ENCODE data around the gene AGAP1. TPM values are rescaled to one million over a fixed set of nuclear protein-coding genes. Genes with fewer than 3 reads are reported as not detected.
"Not testable (repeated sequence)": the region's sequence is repeated elsewhere in the genome, so short reads cannot be mapped to it uniquely, and the experiment has no call there.

AGAP1 gene
- total RNA-seq, 1 donor from 2014 or later: 54.7 TPM

DNA sequence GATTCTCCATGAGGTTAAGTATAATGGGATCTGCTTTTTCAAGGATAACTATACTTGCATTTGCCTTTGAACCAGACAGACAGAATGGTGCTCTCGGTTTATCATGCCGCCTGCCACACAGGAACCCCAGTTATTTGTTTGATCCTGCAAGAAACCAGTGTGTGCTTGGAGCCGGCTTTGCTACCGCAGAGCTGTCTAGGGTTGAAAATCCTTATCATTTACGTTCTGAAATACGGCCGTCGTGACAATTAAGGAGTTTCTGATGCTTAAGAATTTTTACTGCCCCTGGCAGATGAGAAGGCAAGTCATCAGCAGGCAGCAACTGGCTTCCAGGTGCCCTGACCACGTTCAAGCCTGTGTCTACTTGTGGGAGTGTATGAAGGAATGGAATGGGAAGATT, 562.3 kb downstream of the AGAP1 start:
- H3K4me3 Mint-ChIP-seq: no peak overlapping the region
- DNase-seq (ENCODE audit: low read depth, low spot score): no peak
- TF ChIP-seq, protein P1, sequence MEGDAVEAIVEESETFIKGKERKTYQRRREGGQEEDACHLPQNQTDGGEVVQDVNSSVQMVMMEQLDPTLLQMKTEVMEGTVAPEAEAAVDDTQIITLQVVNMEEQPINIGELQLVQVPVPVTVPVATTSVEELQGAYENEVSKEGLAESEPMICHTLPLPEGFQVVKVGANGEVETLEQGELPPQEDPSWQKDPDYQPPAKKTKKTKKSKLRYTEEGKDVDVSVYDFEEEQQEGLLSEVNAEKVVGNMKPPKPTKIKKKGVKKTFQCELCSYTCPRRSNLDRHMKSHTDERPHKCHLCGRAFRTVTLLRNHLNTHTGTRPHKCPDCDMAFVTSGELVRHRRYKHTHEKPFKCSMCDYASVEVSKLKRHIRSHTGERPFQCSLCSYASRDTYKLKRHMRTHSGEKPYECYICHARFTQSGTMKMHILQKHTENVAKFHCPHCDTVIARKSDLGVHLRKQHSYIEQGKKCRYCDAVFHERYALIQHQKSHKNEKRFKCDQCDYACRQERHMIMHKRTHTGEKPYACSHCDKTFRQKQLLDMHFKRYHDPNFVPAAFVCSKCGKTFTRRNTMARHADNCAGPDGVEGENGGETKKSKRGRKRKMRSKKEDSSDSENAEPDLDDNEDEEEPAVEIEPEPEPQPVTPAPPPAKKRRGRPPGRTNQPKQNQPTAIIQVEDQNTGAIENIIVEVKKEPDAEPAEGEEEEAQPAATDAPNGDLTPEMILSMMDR (conservative IDR thresholded peaks at IDR 0.05): no peak
- peaks cover 3% of the 10 kb centered on the region for H3K9me3 Mint-ChIP-seq
- peaks cover 28% of the 10 kb centered on the region for H3K4me1 Mint-ChIP-seq
- peaks cover 14% of the 10 kb centered on the region for H3K36me3 Mint-ChIP-seq (ENCODE audit: low read depth)
- H3K27ac Mint-ChIP-seq (ENCODE audit: unreplicated experiment): no peak overlapping the region
- no peaks in the 10 kb centered on the region for H3K27me3 Mint-ChIP-seq (ENCODE audit: low read depth)

DNA sequence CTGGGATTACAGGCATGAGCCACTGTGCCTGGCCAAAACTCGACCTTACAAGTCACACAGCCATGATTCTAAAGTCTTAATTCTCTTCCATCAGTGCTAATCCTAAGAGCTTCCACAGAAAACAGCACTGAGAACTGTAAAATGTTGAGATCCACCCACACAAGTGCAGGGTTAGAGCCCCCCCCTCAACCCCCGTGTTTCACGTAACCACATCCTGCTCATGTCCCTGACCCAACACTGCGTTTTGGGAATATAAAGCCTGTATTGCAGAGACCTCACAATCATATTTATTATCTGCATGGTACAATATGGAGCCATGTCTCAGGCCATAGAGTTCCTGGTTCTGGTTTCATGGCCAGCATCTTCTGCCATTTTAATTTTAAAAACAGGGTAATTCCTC, 563.5 kb downstream of the AGAP1 start:
- no peak overlapping the region for H3K4me3 Mint-ChIP-seq
- no peak for DNase-seq (ENCODE audit: low read depth, low spot score)
- peaks cover 14% of the 10 kb centered on the region for H3K36me3 Mint-ChIP-seq (ENCODE audit: low read depth)
- TF ChIP-seq, protein P1 (conservative IDR thresholded peaks at IDR 0.05): no peak
- H3K4me1 Mint-ChIP-seq: peaks cover 28% of the 10 kb centered on the region
- H3K27ac Mint-ChIP-seq (ENCODE audit: unreplicated experiment): no peak overlapping the region
- peaks cover 3% of the 10 kb centered on the region for H3K9me3 Mint-ChIP-seq
- no peaks in the 10 kb centered on the region for H3K27me3 Mint-ChIP-seq (ENCODE audit: low read depth)

DNA sequence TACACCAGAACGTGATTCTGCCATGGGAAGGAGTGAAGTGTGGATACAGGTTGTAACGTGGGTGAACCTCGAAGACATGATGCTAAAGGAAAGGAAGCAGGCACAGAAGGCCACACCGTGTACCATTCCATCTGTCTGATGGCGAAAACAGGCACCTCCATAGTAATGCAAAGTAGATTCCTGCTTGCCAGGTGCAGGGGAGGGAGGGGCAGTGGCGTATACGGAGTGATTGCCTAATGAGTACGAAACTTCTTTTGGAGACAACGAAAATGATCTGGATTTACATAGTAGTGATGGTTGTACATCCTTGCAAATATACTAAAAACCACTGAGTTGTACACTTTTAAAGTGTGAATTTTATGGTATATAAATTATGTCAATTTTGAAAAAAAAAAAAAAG, 567.7 kb downstream of the AGAP1 start:
- Mint-ChIP-seq H3K27ac (ENCODE audit: unreplicated experiment) (no peak overlapping the region), H3K36me3 (ENCODE audit: low read depth) (peaks cover 14% of the 10 kb centered on the region), H3K27me3 (ENCODE audit: low read depth) (no peaks in the 10 kb centered on the region), H3K9me3 (peaks cover 3% of the 10 kb centered on the region), H3K4me1 (peaks cover 20% of the 10 kb centered on the region), H3K4me3 (no peak overlapping the region)
- TF ChIP-seq, protein P1 (conservative IDR thresholded peaks at IDR 0.05): no peak
- DNase-seq (ENCODE audit: low read depth, low spot score): no peak

DNA sequence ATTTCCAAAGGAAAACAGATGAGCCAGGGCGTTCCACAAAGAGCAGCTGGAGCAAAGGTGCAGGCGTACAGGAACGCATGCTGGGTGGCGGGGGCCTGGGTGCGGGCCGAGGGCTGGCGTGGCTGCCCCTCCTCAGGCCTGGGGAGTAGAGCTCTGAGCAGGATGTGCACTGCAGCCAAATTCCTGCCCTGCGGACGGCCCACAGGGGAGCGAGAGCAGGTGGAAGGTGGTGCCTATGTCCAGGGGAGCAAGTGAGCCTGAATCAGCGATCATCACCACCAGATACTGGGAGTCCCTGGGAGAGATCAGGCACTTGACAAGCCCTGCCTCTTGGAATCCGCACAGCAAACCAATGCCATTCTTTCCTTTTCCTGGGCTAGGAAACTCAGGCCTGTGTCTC, 568.1 kb downstream of the AGAP1 start:
- Mint-ChIP-seq H3K9me3 (peaks cover 3% of the 10 kb centered on the region), H3K27me3 (ENCODE audit: low read depth) (no peaks in the 10 kb centered on the region), H3K36me3 (ENCODE audit: low read depth) (peaks cover 14% of the 10 kb centered on the region), H3K27ac (ENCODE audit: unreplicated experiment) (no peak overlapping the region), H3K4me3 (no peak overlapping the region), H3K4me1 (peaks cover 20% of the 10 kb centered on the region)
- DNase-seq (ENCODE audit: low read depth, low spot score): no peak
- TF ChIP-seq, protein P1 (conservative IDR thresholded peaks at IDR 0.05): no peak

DNA sequence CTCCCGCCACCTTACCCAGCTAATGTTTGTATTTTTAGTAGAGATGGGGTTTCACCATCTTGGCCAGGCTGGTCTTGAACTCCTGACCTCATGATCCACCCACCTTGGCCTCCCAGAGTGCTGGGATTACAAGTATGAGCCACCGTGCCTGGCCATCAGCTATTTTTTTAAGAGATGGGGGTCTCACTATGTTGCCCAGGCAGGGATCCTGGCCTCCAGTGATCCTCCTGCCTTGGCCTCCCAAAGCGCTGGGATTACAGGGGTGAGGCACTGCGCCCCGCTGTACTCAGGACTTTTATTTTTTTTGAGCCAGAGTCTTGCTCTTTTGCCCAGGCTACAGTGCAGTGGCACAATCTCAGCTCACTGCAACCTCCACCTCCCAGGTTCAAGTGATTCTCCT, 569.0 kb downstream of the AGAP1 start:
- not testable (repeated sequence) for H3K27me3 Mint-ChIP-seq (ENCODE audit: low read depth); H3K27ac Mint-ChIP-seq (ENCODE audit: unreplicated experiment)
- peaks cover 20% of the 10 kb centered on the region for H3K4me1 Mint-ChIP-seq

DNA sequence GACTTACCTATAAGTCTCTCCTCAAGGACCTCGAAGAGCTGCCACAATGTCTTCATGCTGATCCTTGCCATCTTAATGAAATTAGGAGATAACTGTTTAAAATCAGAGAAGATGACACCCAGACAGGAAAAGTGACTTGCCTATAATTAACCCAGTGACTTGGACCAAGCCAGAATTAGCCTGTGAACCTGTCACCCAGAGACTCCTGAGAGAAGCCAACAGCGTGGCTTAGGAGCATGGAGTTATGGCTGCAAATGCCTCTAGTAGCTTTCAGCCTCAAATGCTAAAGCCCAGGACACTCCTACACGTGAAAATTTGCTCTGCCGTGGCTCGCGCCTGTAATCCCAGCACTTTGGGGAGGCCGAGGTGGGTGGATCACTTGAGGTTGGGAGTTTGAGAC, 570.2 kb downstream of the AGAP1 start:
- Mint-ChIP-seq H3K9me3 (no peaks in the 10 kb centered on the region), H3K36me3 (ENCODE audit: low read depth) (peaks cover 7% of the 10 kb centered on the region), H3K4me3 (no peak overlapping the region), H3K4me1 (peaks cover 20% of the 10 kb centered on the region), H3K27ac (ENCODE audit: unreplicated experiment) (no peak overlapping the region), H3K27me3 (ENCODE audit: low read depth) (no peaks in the 10 kb centered on the region)
- no peak for DNase-seq (ENCODE audit: low read depth, low spot score)
- TF ChIP-seq, protein P1 (conservative IDR thresholded peaks at IDR 0.05): no peak

More for the DNA sequence above, 569.0 kb downstream of the AGAP1 start:
- H3K4me3 Mint-ChIP-seq; DNase-seq (ENCODE audit: low read depth, low spot score); H3K9me3 Mint-ChIP-seq: not testable (repeated sequence)
- H3K36me3 Mint-ChIP-seq (ENCODE audit: low read depth): peaks cover 15% of the 10 kb centered on the region

All from neural crest cell (in vitro differentiated cells).